NCI-H526 treated with DMSO at 0.1 percent for 48 hours (cell line): ENCODE results near the gene ADAMTS15.
A peak's percentile ranks its signal among the peaks of the same experiment; 100 is the strongest.

Experiments
- DNase-seq: peaks from one replicate; lab custom pipeline; 2025; lab: John Stamatoyannopoulos, UW

Gene ADAMTS15

DNA sequence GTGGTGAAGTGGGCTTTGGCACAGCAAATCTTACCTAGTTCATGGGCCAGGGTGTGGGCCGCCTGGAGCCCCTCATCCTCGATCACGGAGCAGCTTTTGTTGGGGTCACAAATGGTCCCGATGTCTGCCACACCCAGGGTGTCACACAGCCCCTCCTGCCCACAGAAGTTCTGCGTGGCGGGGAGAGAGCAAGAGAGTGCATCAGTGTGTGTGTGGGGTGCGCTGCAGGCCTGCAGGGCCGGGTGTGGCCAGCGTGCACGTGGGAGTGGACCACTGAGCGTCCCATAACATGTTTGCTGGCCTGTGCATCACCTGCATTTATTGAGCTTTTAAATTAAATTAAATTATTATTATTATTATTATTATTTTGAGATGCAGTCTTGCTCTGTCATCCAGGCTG is 31.5 kb upstream of the ADAMTS15 start:
- DNase-seq, result no peak

DNA sequence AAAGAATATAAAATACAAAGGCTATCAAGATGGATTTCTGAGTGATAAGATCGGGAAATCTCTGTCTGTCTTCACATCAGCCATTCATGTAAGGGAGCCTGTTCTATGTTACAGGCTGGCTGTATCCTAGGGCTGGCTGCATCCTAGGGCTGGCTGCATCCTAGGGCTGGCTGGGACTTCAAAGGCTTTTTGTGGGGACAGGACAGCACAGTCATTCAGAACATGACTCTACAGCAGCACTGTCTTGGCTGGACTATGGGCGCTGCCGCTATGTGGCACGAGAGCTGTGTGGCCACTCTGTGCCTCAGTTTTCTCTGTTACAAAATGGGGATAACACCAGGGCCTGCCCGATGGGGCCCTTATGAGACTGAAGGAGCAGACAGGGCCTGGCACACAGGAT is 30.2 kb upstream of the ADAMTS15 start:
- no peak for DNase-seq

DNA sequence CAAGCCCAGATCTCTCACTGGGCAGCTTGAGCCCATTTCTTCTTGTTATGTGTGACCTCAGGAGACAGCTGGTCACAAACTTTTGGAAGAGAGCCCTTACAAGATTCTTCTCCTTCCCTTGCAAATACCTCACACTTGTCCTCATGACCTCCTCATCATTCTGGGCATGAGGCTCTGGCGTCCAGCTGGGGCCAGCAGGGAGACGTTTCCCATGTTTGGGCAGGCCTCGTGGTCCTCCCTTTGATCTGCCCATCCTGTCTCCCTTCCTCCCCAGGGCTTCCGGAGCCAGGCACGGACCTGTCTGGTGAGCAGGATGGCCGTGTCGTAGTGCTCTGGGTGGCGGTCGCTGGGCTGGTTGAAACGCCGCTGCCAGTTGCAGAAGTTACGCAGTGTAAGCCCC is 29.7 kb upstream of the ADAMTS15 start:
- no peak for DNase-seq

GRCh38 chr11:130420478-130421198 is 27.8 kb upstream of the ADAMTS15 start:
- no peak for DNase-seq

DNA sequence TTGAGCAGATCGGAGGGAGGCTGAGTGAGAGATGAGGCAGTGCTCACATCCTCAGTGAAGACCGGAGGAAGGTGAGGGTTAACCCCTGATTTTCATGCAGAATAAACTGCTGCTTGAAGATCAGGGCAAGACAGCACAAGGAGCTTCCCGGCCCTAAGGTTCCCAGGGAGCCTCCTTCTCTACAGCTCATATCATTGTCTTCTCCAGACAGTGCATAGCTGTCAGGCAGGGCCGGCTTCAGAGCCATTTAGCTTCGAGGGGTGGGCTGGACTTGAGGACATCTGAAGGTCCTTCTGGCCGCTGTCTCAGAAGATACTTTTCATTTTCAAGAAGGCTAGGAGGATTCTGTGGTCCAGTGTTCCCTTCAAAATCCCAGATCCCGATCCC is 27.3 kb upstream of the ADAMTS15 start:
- DNase-seq, result no peak

- DNase-seq, result no peak
Observed at GRCh38 chr11:130421697-130422096, 26.7 kb upstream of the ADAMTS15 start.

DNA sequence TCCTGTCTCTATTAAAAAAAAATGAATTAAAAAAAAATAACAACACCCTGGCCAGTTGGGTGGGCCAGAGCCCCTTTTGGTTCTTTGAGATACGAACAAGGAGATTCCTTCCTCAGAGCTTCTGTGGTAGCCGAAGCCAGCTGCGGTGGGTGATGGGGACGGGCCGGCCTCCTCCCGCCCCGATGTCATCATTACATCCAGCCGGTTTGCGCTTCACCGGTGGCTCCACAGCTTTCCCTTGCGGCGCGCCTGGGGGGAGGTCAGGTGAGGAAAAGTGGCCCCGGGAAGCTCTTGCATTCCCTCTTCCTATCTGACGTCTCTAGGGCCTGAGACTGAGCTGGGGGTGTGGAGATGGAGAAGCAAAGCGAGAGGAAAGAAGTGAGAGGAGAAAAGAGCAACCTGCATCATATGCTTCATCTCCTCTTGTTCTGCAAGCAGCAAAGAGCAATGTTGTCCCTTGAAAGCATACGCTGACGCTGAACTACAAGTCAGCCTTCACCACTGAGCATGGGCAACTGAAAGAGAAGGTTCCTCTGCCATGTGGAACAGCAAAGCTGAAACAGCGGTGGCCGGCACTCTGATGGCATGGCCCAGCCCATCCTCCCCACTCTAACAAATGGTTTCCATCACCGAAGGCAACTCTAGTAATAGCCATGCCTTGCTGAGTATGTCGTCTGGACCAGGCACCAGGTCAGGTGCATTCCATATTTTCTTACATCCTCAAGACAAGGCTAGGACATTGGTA is 26.0 kb upstream of the ADAMTS15 start:
- DNase-seq, result no peak

DNA sequence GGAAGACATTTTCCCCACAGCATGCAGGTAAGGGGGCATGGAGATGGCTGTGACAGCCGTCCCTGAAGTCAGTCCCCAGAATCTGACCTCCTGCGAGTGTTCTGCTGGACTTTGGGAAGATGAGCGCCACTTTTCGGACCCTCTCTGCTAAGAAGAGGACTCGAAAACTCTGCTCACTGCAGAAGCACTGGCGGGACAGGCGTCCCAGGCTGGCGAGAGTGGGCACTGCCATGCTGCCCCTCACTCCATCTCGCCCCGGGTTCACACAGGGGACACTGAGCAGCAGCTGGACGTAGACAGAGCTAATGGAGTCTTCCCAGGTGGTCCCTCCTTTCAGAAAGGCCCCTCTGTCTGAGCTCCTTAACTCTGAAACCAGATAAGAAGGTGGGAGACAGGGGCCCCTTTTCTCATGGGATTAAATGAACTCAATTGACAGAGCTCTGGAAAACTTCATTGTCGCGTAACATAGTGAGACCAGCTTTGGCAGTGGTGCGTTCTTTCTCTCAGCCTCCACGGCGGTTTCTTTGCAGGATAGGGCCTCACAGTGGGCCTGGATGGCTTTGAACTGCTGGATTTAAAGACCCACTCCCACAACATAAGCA is 24.8 kb upstream of the ADAMTS15 start:
- DNase-seq, result no peak

GRCh38 chr11:130424613-130425140 is 23.8 kb upstream of the ADAMTS15 start:
- DNase-seq, result no peak

DNA sequence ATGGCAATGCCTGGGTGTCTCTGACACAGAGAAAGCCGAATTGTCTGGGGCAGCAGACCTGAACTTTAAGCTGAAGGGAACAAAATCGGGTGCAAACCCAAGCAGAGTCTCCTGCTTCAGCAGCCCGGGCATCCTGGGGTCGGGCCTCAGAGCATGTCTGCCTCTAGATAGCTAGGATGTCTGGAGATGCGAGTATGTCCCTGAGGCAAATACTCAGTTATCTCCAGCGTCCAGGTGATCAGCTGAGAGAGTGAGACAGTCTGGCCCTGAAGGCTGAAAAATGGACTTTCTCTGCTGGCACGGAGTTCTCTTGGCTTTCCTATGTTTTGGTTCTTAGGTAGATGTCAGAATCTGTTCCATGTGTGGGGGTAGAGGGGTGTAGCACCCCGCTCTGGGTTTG is 23.3 kb upstream of the ADAMTS15 start:
- no peak for DNase-seq

GRCh38 chr11:130426223-130426836 is 22.1 kb upstream of the ADAMTS15 start:
- DNase-seq, result no peak

DNA sequence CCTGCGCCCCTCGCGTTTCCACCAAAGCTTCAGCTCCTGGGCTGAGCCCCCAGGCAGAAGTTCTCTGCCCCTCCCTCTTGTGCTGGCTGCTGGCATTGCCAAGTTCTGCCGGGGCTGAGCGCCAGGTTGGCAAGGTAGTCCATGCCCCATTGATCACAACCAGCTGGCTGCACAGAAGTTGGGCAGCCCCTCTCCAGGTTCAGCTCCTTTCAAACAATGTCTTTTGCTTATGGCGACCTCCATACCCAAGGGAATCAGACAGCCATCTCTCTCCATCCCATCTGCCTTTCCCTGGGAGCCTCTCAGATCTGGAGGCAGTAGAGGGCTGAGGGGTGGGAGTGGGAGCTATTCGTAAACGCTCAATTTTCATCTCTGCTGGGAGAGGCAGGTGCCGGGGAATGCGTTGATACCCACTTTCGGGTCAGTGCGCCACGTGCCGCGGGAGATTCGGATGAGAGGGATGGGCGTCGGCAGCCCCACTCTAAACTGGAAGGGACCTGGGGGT is 21.6 kb upstream of the ADAMTS15 start:
- no peak for DNase-seq

DNA sequence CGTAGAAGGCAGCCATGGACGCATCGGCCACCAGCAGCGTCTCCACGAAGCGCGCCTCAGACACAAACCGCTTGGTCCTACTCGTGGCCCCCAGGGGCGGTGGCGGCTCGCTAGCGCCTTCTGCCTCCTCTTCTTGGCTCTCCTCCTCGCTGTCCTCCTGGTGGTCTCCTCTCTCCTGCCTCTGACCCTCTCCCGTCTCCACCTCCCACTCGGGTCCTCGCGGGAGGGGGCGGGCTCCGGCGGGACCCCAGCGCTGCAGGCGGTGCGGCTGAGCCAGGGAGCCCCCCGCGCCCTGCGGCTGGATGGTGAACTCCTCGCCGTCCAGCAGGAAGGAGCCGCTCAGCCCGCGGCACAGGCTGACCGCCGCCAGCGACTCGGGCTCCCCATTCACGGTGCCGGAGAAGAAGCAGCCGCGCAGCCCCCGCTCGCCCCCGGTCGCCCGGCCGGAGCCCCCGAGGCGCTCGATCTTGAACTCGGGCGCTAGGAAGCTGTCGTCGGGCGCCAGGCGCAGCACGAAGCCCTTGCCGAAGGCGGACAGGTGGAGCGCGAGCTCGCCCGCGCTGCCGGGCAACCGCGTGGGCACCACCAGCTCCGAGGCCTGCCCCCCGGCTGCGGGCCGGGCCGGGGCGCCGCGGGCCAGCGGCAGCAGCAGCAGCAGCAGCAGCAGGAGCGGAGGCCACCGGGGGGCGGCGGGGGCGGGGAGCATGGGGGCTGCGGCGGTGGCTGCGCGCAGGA is 20.7 kb upstream of the ADAMTS15 start:
- no peak for DNase-seq

DNA sequence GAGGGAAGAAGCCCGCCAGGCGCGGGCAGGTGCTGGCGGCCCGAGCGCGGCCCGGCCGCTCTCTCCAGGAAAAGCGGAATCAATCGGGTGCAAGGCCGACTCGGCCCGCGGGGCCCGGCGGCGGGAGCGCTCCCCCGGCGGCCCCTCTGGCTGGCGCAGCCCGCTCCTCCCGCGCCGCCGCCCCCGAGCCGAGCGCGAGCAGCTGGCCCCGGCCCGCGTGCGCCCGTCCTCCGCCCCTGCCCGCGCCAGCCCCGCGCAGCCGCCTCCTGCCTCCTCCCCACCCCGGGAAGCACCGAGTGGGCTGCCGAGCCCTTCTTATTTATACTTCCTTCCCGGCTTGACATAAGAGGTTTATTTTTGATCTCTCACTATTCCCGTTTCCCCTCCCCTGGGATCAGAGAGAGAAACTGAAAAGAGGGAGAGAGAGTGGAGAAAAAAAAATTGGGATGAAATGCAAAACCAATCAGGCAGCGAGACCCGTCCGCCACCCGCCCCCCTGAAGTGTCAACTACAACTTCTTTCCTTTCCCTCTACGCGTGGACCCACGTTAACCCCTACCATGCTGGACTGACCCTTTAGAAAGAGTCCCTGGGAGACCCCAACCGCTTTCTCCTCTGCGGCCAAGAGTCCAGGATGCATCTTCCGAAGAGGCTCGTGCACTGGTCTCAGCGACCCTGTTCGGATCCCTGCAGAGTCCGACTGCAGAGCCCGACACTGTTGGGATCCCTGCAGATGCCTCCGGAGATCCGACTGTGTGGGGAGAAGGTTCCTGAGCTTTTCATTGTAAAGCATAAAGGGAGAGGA is 19.9 kb upstream of the ADAMTS15 start, which contains the start of gene ADAMTS8:
TSS of gene ADAMTS8 (minus strand) at position 294 of the 804 bp plus-strand sequence. CDS start 323 bp downstream, outside the sequence.
- no peak for DNase-seq

GRCh38 chr11:130429120-130429681 is 19.2 kb upstream of the ADAMTS15 start:
- DNase-seq, result no peak

- DNase-seq, result no peak
Observed at GRCh38 chr11:130429983-130430382, 18.5 kb upstream of the ADAMTS15 start.

GRCh38 chr11:130431331-130431773 is 17.1 kb upstream of the ADAMTS15 start:
- DNase-seq, result peak; percentile 65

- no peak for DNase-seq
Observed at GRCh38 chr11:130431801-130432200, 16.6 kb upstream of the ADAMTS15 start.

- DNase-seq, result no peak
Observed at GRCh38 chr11:130433357-130433756, 15.1 kb upstream of the ADAMTS15 start.
